ENCODE measurements around the gene ADGB.

ADGB gene

GRCh38 chr6:146861029-146861563 is 262.3 kb downstream of the ADGB start:
- DNase-seq (ENCODE audit: low read depth in 2 of 2) = no peak

GRCh38 chr6:146861716-146862115 is 262.9 kb downstream of the ADGB start:
- DNase-seq (ENCODE audit: low read depth in 2 of 2) = no peak

- DNase-seq (ENCODE audit: low read depth in 2 of 2) = no peak
Observed at GRCh38 chr6:146862508-146862919, 263.7 kb downstream of the ADGB start.

GRCh38 chr6:146864300-146864699 is 265.5 kb downstream of the ADGB start:
- no peak for DNase-seq (ENCODE audit: low read depth in 2 of 2)

- no peak for DNase-seq (ENCODE audit: low read depth in 2 of 2)
Observed at GRCh38 chr6:146864885-146865284, 266.1 kb downstream of the ADGB start.

Measured in stimulated activated CD8-positive, alpha-beta memory T cell treated with anti-CD3 and anti-CD28 coated beads, Interleukin-2, amount 100 ng/mL, for 1 hour (primary cell).